Measurements from ENCODE around the gene PDP2. TPM values are rescaled to one million over a fixed set of nuclear protein-coding genes. Genes with fewer than 3 reads are reported as not detected.

The PDP2 gene
- total RNA-seq, 6 experiments from 2014 or later, result 12.8 to 17.7 (median 16.2) TPM

GRCh38 chr16:66853261-66854139 lies 26.8 kb upstream of the PDP2 start:
- DNase-seq, result no peak
- H3K4me3 Mint-ChIP-seq, result no peak overlapping the region
- TF ChIP-seq, protein P1, sequence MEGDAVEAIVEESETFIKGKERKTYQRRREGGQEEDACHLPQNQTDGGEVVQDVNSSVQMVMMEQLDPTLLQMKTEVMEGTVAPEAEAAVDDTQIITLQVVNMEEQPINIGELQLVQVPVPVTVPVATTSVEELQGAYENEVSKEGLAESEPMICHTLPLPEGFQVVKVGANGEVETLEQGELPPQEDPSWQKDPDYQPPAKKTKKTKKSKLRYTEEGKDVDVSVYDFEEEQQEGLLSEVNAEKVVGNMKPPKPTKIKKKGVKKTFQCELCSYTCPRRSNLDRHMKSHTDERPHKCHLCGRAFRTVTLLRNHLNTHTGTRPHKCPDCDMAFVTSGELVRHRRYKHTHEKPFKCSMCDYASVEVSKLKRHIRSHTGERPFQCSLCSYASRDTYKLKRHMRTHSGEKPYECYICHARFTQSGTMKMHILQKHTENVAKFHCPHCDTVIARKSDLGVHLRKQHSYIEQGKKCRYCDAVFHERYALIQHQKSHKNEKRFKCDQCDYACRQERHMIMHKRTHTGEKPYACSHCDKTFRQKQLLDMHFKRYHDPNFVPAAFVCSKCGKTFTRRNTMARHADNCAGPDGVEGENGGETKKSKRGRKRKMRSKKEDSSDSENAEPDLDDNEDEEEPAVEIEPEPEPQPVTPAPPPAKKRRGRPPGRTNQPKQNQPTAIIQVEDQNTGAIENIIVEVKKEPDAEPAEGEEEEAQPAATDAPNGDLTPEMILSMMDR (IDR thresholded peaks at IDR 0.05), result 0 out of 2 replicates have a peak, but pooled peaks have one; percentile 11
- H3K9me3 Mint-ChIP-seq, result no peaks in the 10 kb centered on the region
- H3K27ac Mint-ChIP-seq, result no peak overlapping the region
- H3K36me3 Mint-ChIP-seq (ENCODE audit: low read depth), result no peaks in the 10 kb centered on the region
- H3K4me1 Mint-ChIP-seq (ENCODE audit: low read depth), result no peaks in the 10 kb centered on the region
- peaks cover 4% of the 10 kb centered on the region for H3K27me3 Mint-ChIP-seq (ENCODE audit: insufficient read depth)

GRCh38 chr16:66856184-66856730 lies 24.1 kb upstream of the PDP2 start:
- Mint-ChIP-seq H3K27me3 (ENCODE audit: insufficient read depth) (peaks cover 3% of the 10 kb centered on the region), H3K27ac (no peak overlapping the region), H3K9me3 (no peaks in the 10 kb centered on the region), H3K4me3 (no peak overlapping the region), H3K4me1 (ENCODE audit: low read depth) (peaks cover 7% of the 10 kb centered on the region), H3K36me3 (ENCODE audit: low read depth) (no peaks in the 10 kb centered on the region)
- TF ChIP-seq, protein P1 (IDR thresholded peaks at IDR 0.05), result no peak
- DNase-seq, result no peak

- Mint-ChIP-seq H3K27me3 (ENCODE audit: insufficient read depth) (peaks cover 3% of the 10 kb centered on the region), H3K4me1 (ENCODE audit: low read depth) (peaks cover 7% of the 10 kb centered on the region), H3K4me3 (no peak overlapping the region), H3K36me3 (ENCODE audit: low read depth) (no peaks in the 10 kb centered on the region), H3K27ac (no peak overlapping the region), H3K9me3 (no peaks in the 10 kb centered on the region)
- no peak for DNase-seq
- TF ChIP-seq, protein P1 (IDR thresholded peaks at IDR 0.05), result no peak
Observed at GRCh38 chr16:66856801-66857200, 23.5 kb upstream of the PDP2 start.

DNA sequence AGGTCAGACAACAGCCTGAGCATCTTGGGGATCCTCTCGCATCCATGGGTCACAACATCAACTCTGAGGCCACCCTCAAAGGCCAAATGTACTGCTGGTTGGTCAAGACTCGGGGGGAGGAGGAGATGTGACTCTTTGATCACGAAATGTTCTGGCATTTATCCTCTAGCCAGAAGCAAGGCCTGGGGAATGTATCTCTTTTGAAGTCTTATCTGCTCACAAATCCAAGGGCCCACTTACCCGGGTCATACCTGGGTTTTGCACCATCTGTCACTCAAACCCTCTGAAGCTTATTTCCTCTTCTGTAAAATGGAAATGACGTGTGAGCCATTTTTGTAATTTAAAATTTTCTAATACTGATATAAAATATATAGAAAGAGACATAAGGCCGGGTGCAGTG lies 22.9 kb upstream of the PDP2 start:
- Mint-ChIP-seq H3K27me3 (ENCODE audit: insufficient read depth) (peaks cover 3% of the 10 kb centered on the region; the same call in 1 of the 2 replicates), H3K4me1 (ENCODE audit: low read depth) (peaks cover 7% of the 10 kb centered on the region), H3K36me3 (ENCODE audit: low read depth) (no peaks in the 10 kb centered on the region), H3K9me3 (no peaks in the 10 kb centered on the region), H3K4me3 (no peak overlapping the region), H3K27ac (no peak overlapping the region)
- TF ChIP-seq, protein P1 (IDR thresholded peaks at IDR 0.05), result no peak
- no peak for DNase-seq

DNA sequence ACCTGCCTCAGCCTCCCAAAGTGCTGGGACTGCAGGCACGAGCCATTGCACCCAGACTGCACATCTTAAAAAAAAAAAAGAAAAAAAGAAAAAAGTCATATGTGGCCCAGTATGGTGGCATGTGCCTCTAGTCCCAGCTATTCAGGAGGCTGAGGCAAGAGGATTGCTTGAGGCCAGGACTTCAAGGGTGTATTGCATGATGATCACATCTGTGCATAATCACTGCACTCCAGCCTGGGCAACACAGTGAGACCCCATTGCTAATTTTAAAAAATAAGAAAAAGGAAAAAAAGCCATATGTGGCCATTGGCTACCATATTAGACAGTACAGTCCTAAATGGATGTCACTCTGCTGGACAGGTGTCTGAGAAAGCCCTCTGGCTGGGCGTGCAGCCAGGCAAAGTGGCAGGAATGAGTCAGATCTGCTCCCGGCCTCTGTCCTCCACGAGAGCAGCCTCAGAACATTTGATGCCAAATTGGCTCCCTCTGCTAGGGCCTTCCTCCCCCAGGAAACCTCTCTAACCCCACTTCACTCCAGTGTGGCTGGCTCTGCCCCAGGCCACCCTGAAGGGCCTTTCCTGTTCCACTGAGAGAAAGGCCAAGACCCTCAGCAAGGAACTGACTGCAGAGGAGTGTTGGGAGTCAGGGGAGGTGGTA lies 21.4 kb upstream of the PDP2 start:
- peak; percentile 72 for DNase-seq
- no peak overlapping the region for H3K4me3 Mint-ChIP-seq
- TF ChIP-seq, protein P1 (IDR thresholded peaks at IDR 0.05), result no peak
- peaks cover 3% of the 10 kb centered on the region; the same call in 1 of the 2 replicates for H3K27me3 Mint-ChIP-seq (ENCODE audit: insufficient read depth)
- H3K9me3 Mint-ChIP-seq, result no peaks in the 10 kb centered on the region
- peaks cover 7% of the 10 kb centered on the region for H3K4me1 Mint-ChIP-seq (ENCODE audit: low read depth)
- no peak overlapping the region for H3K27ac Mint-ChIP-seq
- no peaks in the 10 kb centered on the region for H3K36me3 Mint-ChIP-seq (ENCODE audit: low read depth)

Measured in HFFc6 (cell line).